GM19468 (cell line): Measurements from ENCODE around the gene PRDM9.
"Not testable (repeated sequence)": the region's sequence is repeated elsewhere in the genome, so short reads cannot be mapped to it uniquely, and the experiment has no call there.

Experiments
- ATAC-seq: cut with Tn5 transposase; IDR thresholded peaks from one replicate; pipeline ENCODE4 v1.9.1; 2021; ENCODE audit warnings: mild to moderate bottlenecking, moderate library complexity, moderate number of reproducible peaks; ENCODE audit not compliant: unreplicated experiment; ENCODE audit errors: extremely low read depth

The PRDM9 gene

GRCh38 chr5:23507278-23507685 is at the start of gene PRDM9:
Gene PRDM9, plus strand, starts transcription at chr5:23507609. Its CDS starts 1,425 bp downstream, at chr5:23509034.
- no peak for ATAC-seq

DNA sequence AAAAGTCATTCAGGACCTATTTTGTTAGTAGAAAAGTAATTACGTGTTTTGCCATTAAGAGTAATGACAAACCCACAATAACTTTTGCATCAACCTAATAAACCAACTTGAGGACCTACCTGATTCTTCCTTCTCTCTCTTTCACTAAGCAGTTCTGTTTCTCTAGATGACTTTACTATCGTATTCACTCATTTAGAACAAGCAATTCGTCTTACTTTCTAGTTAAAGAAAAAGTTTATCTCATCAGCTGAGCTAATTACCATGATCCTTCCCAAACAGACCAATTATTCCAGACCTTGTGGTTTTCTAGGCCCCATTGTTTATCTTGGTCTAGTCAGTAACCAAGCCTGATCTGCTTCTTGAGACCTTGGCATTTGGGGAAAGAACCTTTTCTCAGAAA is 49.6 kb upstream of the PRDM9 start:
- no peak for ATAC-seq

DNA sequence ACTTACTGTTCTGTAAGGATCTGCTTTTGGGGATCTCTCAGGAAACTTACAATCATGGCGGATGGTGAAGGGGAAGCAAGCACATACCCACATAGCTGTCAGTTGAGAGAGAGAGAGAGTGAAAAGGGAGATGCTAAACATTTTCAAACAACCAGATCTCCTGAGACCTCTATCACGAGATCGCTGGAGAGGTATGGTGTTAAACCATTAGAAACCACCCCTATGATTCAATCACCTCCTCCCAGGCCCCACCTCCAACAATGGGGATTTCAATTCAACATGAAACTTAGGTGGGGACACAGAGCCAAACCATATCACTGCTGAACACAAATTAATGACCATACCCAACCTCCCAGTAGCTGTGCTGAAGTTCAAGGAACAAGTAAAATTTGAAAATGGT is 48.2 kb upstream of the PRDM9 start:
- no peak for ATAC-seq

DNA sequence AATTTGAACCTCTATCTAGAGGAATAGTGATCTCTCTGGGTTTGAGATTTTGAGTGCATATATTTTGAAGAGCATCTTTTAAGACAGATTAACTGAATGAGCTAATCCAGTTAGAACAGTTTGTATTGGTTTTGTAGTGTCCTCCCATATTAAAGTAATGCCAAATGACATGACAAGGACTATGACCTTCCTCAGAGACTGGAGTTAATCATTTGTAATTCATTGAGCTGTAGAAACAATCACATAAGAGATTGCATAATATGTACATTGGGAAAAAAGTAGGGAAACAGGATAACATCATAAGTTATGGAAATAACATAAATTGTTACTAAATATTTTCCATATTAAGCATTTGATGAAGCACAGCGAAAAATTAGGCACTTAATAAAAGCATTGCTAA is 45.8 kb upstream of the PRDM9 start:
- no peak for ATAC-seq

DNA sequence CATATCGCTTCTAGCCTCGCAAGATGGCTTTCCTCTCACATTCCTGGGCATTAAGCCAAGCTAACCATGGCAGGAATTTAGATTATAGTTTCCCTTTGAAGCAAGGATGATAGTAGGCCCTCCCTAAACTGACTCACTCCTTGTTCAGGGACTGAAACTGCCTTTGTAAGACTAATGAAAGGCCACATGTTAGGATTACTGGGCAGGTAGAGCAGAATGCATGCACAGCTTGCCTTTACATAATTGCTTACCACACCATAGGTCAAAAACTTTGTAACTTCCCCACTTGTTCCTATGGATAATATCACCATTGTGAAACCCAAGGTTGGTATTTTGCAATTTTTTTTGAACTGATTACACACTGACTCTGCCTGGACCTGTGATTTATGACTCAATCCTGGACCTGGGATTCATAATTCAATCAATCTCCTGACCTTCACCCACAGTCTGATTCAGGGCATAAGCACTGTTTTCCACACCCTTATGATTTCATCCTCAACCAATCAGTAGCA is 41.0 kb upstream of the PRDM9 start:
- ATAC-seq, result no peak

DNA sequence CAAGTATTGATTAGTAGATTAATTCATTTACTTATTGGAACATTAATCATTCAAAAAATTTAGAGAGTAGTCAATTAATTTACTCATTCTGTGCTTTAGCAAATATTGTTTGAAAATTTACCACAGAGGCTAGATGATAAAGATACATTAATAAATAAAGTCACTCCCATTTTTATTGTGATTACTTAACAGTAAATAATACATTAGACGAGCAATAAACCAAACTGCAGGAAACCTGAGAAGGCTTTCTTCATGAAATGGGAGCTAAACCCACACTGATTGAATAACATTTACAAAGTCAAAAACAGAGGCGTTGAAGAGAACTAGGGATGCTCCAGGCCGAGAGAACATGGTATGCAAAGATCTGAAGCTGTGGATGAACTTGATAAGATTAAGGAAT is 38.8 kb upstream of the PRDM9 start:
- no peak for ATAC-seq

- ATAC-seq, result no peak
Observed at GRCh38 chr5:23473915-23474314, 33.5 kb upstream of the PRDM9 start.

DNA sequence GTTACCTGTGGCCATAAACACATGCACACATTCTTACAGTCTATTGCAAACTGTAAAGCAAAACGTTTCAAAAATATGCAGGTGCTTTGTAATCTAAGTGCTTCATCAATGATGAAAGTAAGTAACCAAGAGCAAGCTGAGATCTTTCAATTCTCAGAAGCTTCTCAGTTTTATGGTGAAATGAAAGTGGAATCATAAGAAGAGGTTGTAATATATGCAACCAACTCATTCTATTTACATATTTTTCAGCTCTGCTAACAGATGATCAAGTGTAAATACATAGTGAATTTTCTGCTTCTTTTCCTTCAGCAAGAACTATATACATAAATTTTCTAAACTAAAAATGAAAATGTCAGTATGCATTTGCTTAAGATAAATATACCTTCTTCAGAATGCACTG is 33.1 kb upstream of the PRDM9 start:
- no peak for ATAC-seq

- ATAC-seq, result no peak
Observed at GRCh38 chr5:23476580-23476979, 30.8 kb upstream of the PRDM9 start.

DNA sequence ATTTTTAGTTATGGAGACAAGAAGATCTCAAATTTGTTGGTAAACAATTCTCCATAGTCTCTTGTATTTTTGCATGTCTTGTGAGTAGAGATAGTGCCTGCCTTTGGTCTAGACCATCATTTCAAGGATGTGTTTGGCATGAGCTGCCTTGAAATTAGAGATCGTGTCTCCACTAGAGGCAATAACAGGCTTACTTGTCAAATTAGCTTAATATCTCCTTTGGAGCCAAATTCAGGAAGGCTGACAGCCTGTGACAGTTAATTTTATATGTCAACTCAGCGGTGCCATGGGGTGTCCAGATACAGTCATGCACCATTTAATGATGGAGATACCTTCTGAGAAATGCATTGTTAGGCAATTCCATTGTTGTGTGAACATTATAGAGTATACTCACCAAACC is 24.8 kb upstream of the PRDM9 start:
- ATAC-seq, result no peak

- ATAC-seq, result no peak
Observed at GRCh38 chr5:23483090-23483489, 24.3 kb upstream of the PRDM9 start.

- no peak for ATAC-seq
Observed at GRCh38 chr5:23484096-23484495, 23.3 kb upstream of the PRDM9 start.

DNA sequence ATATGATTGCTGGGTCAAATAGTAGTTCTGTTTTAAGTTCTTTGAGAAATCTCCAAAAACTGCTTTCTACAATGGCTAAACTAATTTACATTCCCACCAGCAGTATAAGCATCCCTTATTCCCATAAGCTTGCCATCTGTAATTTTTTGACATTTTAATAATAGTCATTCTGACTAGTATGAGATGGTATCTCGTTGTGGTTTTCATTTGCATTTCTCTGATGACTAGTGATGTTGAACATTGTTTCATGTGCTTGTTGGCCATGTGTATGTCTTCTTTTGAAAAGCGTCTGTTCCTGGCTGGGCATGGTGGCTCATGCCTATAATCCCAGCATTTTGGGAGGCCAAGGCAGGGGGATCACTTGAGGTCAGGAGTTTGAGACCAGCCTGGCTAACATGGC is 21.2 kb upstream of the PRDM9 start:
- ATAC-seq, result not testable (repeated sequence)

- ATAC-seq, result no peak
Observed at GRCh38 chr5:23490993-23491392, 16.4 kb upstream of the PRDM9 start.

- ATAC-seq, result no peak
Observed at GRCh38 chr5:23494558-23494957, 12.9 kb upstream of the PRDM9 start.

DNA sequence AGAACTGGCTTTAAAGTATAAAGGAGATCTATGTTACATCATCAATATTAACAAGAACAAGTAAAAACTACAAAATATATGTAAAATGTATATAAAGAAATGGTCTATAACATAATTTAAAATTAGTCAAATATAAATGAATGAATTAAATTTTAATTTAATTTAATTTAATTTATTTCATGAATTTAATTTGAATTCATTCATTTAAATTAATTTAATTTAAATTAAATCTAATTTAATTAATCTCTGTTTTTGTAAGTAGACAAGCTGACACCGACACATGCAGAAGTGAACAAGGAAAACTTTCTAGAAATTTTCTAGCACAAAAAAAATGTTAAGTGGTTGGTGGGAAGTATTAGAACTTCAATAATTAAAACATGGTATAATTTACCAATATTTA is 10.8 kb upstream of the PRDM9 start:
- ATAC-seq, result no peak

DNA sequence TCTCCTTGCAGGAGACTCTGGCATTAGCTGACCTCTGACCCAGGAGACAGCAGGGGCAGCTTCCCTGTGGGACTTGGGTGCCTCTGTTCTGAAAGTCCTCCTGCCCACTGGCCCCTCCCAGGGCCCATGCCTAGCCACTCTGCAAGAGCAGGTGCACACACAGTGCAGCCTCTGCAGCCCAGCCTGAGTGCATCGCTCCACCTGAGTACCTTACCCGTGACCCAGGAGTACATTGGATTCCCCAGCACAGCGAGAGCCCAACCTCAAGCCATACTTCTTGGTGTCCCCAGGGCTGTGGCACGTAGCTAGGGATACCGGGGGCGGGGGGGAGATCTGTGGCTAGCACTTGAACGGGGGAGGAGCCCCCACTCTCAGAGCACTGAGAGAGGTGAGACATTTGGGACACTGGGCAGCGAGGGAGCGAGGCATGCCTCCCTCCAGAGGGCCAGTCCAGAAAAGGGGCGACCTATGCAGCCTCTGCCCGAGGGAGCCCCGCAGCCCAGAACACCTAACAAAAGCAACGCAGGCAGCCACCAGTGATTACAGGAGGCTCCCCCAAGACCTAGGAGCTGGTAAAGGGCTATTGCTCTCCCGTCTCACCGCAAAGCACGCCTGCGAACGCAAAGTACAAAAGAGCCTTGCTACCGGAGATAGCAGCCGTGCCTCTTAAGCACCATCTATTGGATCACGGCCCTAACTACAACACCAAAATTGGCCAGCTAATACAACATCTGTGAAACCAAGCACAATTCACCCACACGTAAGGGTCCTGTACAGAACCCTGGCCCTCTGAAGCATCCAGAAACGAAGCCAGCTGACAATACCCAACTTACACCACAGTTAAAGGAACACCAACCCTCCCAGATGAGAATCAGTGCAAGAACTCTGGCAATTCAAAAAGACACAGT is 826 bp upstream of the PRDM9 start:
- no peak for ATAC-seq

DNA sequence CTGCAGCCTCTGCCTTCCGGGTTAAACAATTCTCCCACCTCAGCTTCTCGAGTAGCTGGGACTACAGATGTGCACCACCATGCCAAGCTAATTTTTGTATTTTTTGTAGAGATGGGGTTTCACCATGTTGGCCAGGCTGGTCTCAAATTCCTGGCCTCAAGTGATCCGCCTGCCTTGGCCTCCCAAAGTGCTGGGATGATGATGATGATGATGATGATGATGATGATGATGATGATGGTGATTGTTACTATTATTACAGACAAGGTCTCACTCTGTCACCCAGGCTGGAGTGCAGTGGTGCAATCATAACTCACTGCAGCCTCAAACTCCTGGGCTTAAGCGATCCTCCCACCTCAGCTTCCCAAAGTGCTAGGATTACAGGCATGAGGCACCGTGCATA is 3.0 kb downstream of the PRDM9 start:
- not testable (repeated sequence) for ATAC-seq

DNA sequence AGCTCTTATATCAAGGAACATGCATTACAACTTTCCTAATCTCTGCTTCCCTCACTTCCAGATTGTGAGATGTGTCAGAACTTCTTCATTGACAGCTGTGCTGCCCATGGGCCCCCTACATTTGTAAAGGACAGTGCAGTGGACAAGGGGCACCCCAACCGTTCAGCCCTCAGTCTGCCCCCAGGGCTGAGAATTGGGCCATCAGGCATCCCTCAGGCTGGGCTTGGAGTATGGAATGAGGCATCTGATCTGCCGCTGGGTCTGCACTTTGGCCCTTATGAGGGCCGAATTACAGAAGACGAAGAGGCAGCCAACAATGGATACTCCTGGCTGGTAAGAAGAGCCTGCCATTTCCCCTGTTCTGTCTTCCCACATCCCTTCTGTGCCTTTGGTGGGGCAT is 15.1 kb downstream of the PRDM9 start:
- ATAC-seq, result no peak

DNA sequence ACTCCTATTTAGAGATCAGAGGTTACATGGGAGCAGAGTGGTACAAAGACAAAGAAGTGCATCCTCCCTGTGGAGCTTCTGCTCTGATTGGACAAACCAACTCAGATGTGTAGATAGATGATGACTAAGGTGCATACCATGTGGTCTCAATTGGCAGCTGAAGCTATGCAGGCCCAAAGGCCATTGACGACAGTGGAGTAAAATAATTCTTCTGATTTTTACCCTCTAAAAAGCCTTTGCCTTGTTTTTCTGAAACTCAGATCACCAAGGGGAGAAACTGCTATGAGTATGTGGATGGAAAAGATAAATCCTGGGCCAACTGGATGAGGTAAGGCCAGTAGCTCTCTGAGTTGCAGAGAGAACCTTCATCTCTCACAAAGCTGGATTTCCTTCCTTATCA is 15.6 kb downstream of the PRDM9 start:
- ATAC-seq, result no peak

DNA sequence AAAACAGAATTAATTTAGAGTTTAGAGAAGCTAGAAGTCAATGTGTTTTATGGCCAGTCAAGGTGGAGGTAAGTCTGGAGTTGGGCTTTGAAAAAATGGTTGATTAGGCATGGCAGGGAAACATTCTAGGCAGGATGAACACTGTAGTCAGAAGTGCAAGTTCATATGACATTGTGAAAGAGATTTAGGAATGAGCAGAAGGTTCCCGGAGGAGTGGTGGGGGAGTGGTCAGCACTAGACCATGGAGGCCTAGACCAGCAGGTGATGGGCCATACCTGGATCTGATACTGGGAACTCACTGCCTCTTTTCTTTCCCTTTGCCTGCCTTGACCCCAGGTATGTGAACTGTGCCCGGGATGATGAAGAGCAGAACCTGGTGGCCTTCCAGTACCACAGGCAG is 16.6 kb downstream of the PRDM9 start:
- ATAC-seq, result no peak

- no peak for ATAC-seq
Observed at GRCh38 chr5:23525751-23526150, 18.3 kb downstream of the PRDM9 start.
